Panc1 (cell line): ENCODE measurements around the gene UPK3BL2.
"Not testable (repeated sequence)": the region's sequence is repeated elsewhere in the genome, so short reads cannot be mapped to it uniquely, and the experiment has no call there.

ENCODE experiments used
- CTCF ChIP-seq: fragments of 450-650 bp; IDR thresholded peaks from 2 replicates; pipeline ENCODE4 v1.5.1; 2017; ENCODE audit warnings: mild to moderate bottlenecking
- POLR2AphosphoS5 ChIP-seq: IDR thresholded peaks from 2 replicates; pipeline ENCODE4 v1.6.1; 2012; ENCODE audit warnings: mild to moderate bottlenecking, low read depth, low read length, moderate library complexity
- REST ChIP-seq, 2 experiments: IDR thresholded peaks; 2 replicates each; pipeline ENCODE4 v1.6.1; 2011 to 2012; ENCODE audit warnings: low read depth in 2 of 2, control low read depth in 1 of 2, low read length in 1 of 2, mild to moderate bottlenecking in 1 of 2, moderate library complexity in 1 of 2; ENCODE audit not compliant: insufficient read depth in 1 of 2
- SIN3A ChIP-seq: IDR thresholded peaks from 2 replicates; pipeline ENCODE4 v1.6.1; 2012; ENCODE audit warnings: low read depth, mild to moderate bottlenecking, low read length, moderate library complexity, borderline replicate concordance; ENCODE audit not compliant: insufficient read depth
- TCF7L2 ChIP-seq: IDR thresholded peaks from 2 replicates; pipeline ENCODE4 v1.6.1; 2011; ENCODE audit warnings: mild to moderate bottlenecking, low read depth, low read length, inconsistent platforms

- TF ChIP-seq CTCF; TCF7L2; POLR2AphosphoS5; SIN3A; REST (IDR thresholded peaks at IDR 0.05; ENCODE audit: insufficient read depth in 1 of 2, low read depth in 2 of 2, low read length in 1 of 2): not testable (repeated sequence)
Measured at GRCh38 chr7:102527822-102528793, 15.4 kb downstream of the UPK3BL2 start.
